Measurements from ENCODE around the gene CKM.

GRCh38 chr19:45340232-45340898 is 17.7 kb upstream of the CKM start, which contains the start of gene KLC3:
- TF ChIP-seq CTCF (IDR thresholded peaks at IDR 0.05) (no peak), ZFX (IDR thresholded peaks at IDR 0.05; ENCODE audit: borderline replicate concordance) (no peak)
